ENCODE data around the gene PELI1. TPM values are rescaled to one million over a fixed set of nuclear protein-coding genes. Genes with fewer than 3 reads are reported as not detected.

PELI1 gene
- total RNA-seq = 31.3 and 50.1 TPM in 2 replicates

DNA sequence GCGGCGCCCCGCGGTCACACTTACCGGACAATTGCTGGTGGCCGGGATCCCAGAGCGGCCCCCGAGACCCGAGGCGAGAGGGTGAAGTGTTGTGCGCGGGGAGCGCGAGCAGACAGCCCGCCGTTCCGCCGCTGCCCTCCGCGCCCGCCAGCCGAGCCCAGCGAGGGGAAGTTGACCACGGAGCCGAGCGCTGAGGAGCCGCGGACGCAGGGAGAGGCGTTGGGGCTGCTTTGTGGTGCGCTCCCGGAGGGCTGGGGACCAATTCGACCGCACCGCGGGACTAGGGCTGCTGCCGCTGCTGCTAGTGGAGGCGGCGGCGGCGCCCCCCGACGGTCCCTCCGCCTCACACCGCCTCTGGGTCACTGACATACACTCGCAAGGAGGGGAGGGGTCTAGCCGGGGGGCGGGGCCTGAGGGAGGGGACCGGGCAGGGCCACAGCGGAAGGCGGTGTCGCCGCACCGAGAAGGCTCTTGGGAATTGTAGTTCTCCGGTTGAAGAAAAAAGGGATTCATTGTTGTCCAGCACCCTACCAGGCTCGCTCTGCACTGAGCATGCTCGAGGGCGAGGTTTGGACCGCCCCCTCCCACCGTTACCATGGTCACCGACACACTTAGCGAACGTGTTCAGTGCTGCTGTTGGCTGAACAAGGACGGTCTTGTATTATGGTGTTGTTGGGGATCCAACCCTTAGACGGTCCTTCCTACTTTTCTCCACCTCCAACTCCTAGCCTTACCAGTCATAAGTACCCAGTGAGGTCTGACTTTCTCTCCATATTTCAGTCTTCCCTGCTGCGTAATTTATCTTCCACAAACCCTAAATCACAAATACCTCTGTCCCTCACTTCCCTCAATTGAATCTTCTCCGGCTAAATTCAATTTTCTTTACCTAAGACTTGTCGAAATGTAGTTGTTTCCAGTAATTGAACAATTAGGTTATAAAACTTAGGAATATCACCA, at the start of gene PELI1:
PELI1 (minus strand) TSS at position 364 of the 957 bp plus-strand sequence. CDS start 36,110 bp downstream, outside the sequence.

Other genes starting within 250 kb of the PELI1 start
- gene VPS54, start 125.0 kb downstream of the PELI1 start, total RNA-seq = 17.1 and 26.6 TPM in 2 replicates

Measured in tracheal epithelial cell (primary cell).